Renal cortex interstitium (tissue), 11 donors: ENCODE results near the gene SCAANT1. TPM values are rescaled to one million over a fixed set of nuclear protein-coding genes. Genes with fewer than 3 reads are reported as not detected.

Experiments used
- DNase-seq, 11 donors: peaks; one replicate each; pipeline ENCODE4 v3.0.0-alpha.2; 2013; ENCODE audit warnings: low read depth in 9 of 11, low spot score in 4 of 11; ENCODE audit errors: extremely low read depth in 1 of 11
- polyA plus RNA-seq, 3 donors: library from polyadenylated mRNA; unstranded; fragments of 120-200 nt; gene quantifications; one replicate each; pipeline ENCODE4 v1.2.1, GENCODE V29; 2013; ENCODE audit not compliant: insufficient read length in 3 of 3

SCAANT1 gene
- polyA plus RNA-seq, 3 donors, result 0.89 to 1.5 (median 1.1) TPM

GRCh38 chr3:63872135-63872924 lies 39.9 kb downstream of the SCAANT1 start:
- no peak for DNase-seq

DNA sequence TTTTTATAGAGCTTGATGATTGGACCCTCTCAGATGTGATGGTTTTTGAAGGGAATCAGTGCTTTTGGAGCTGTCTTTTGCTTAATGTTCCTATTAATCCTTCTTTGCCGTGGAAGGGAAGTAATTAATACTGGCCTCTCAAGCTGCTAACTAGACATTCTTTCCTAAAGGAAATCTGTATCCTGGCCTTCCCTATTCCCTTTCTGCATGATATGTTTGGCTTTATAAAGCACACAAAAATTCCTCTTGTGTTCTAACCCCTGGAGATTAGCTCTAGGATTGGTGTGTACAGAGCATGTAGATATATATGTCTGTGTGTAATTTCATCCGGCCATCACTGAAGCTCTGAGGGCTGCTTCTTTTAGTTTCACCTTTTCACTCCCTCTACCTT lies 41.6 kb downstream of the SCAANT1 start:
- DNase-seq, result no peak

DNA sequence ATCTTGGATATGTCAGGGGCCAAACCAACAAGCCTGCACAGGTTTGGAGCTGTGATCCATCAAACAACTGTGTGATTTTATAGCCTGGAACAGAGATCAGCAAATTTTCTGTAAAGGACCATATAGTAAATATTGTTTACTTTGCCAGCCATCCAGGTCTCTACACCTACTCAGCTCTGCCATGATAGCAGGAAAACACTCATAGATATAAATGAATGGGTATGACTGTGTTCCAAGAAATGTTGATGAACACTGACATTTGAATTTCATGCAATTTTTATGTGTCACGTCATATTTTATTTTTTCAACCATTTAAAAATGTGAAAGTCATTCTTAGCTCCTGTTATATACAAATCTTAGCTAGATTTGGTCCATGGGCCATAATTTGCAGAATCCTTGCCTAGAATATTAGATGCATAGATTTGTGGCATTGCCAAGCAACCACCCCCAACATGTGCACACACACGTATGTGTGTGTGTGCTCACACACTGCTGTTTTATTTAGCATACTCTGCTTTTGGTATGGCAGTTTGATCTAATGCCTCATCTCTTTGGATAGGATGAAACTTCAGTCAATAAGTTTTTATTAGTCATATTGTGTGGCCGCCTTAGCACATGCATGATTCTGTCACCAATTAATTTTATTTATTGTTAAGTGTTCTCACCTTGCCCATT lies 42.1 kb downstream of the SCAANT1 start:
- no peak for DNase-seq

- DNase-seq, result no peak
Observed at GRCh38 chr3:63867225-63867624, 45.0 kb downstream of the SCAANT1 start.

DNA sequence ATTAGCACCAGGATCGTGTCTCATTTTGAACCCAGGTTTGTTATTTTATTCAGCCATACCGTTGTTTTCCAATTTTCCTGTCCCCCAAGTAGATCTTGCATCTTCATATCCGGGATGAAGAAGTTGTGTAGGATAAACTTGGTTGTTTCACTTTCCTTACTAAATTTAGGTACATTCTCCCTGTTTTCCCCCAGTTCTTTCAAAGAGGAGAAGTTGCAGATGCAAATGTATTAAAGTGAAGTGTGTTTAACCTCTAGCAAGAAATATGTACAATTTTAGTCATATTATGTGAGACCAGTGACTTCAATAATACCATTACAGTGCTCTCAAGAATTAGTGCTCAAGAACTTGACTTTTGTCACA lies 47.2 kb downstream of the SCAANT1 start:
- DNase-seq, result no peak

- peak in 2 of 11 donors; percentile 22 to 26 for DNase-seq
Observed at GRCh38 chr3:63864008-63864964, 47.9 kb downstream of the SCAANT1 start.

GRCh38 chr3:63863150-63864007 lies 48.8 kb downstream of the SCAANT1 start, which contains the start of the genes ATXN7 and THOC7:
Gene ATXN7 (plus strand): TSS chr3:63863867. CDS start chr3:63912599, 48,732 bp downstream.
Gene THOC7 (minus strand): TSS chr3:63863805. CDS start chr3:63863790, 15 bp downstream.
- DNase-seq, result peak in 4 of 11 donors; percentile 33 to 65 (median 52)

DNA sequence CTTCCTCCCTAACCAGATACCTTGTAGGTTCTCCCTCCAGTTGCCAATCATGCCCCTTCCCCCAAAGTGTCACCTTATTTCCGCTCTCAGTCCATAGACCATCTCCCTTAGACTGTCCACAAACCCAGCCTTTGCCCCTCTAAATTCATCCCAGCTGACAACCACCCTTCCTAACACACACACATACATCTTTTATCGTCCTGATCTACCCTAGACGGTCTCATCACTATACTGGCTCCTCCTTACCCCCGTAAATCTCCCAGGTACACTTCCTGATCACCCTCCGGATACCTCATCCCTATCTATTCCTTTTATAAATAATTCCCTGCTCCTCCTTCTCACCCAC lies 49.4 kb downstream of the SCAANT1 start:
- DNase-seq, result no peak

Other genes starting within 250 kb of the SCAANT1 start
- gene C3orf49, start 93.1 kb downstream of the SCAANT1 start, polyA plus RNA-seq, result under 1 TPM; 0.20 to 0.68 (median 0.48) TPM
- gene THOC7, start 48.6 kb downstream of the SCAANT1 start, polyA plus RNA-seq, result 10 to 100 TPM; 62.6 to 91.2 (median 74.4) TPM
- gene ATXN7, start 48.5 kb downstream of the SCAANT1 start, polyA plus RNA-seq, result 10 to 100 TPM; 15.8 to 34.3 (median 16.6) TPM
- 100 to 1,000 TPM; 107 to 139 (median 111) TPM for gene PSMD6, start 111.1 kb upstream of the SCAANT1 start, polyA plus RNA-seq